Embryonic facial prominence (tissue), 1 donor: ENCODE results near the gene AFAP1.

Experiments
- DNase-seq: peaks from one replicate; pipeline ENCODE4 v3.0.0-alpha.2; 2016; ENCODE audit errors: extremely low spot score

The AFAP1 gene

DNA sequence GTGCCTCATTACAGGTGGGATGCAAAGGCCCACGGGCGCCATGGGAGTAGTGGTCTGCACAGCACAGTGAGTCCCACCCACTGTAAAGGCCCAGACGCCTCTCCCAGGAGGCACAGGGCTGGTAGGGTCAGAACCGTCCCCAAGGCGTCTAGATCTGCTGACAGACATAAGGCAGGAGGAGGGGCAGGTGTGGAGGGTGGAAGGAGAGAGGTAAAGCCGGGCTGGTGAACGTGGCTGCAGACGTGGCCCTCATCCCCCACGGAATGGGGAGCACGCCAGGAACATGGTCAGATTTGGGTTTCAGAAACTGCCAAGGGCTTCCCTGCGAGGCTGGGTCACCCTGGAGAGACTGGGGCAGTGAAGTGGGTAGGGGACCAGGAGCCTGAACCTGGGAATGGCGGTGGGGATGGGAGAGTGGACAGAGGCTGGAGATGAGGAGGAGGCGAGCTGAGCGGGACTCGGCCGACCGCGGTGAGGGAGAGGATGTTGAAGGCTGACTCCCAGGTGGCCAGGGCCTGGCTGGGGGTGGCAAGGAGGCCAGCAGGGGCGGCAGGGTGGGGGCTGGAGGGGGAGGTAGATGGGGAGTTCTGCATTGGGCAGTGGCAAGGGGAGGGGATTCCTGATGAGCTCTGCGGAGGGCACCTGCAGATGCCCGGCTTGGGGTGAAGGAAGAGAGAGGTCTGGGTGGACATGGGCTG lies 184.9 kb downstream of the AFAP1 start:
- no peak for DNase-seq

DNA sequence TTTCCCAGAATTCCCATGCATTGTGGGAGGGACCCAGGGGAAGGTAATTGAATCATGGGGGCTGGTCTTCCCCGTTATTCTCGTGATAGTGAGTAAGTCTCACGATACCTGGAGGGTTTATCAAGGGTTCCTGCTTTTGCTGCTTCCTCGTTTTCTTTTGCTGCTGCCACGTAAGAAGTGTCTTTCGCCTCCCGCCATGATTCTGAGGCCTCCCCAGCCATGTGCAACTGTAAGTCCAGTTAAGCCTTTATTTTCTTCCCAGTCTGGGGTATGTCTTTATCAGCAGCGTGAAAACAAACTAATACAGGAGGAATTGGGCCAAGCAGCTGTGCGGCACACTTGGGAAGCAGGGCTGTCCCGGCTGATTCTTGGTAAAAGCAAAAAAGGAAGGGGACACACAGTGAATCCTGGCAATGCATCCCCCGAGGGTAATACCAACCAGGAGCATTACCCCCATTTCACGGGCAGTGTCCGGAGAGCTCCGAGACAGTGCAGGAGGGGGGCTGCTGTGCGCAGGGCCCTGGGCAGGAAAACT lies 185.7 kb downstream of the AFAP1 start:
- DNase-seq: no peak

DNA sequence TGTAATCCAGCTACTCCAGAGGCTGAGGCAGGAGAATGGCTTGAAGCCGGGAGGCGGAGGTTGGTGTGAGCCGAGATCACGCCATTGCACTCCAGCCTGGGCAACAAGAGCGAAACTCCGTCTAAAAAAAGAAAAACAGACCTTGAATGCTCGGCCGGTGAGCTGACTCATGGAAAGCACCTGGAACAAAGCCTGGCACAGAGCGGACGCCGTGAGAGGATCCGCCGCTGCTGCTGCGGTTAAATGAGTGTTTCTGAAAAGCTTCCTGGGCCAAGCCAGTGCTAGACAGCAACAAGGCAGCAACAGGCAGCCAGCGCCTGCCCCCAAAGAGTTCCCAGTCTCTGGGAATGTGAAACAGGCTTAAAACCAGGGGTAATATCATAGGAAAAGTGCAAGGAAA lies 186.4 kb downstream of the AFAP1 start:
- DNase-seq: no peak

DNA sequence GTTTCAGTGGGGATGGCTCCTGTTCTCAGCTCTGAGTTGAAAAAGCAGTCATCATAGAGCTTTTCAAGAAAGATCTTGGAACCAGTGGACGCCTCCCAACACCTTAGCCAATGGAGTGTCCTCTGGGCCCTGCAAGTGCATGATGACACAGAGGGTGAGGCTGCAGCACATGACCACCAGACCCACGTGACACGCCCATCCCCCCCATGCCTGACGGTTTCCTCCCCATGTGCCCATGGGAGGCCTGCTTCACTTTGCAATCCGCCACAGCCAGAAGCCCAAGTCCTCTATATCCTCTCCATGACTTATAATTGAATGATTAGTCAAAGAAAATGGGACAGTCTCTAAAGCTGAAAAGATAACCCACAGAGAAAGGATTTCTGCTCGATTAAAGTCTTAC lies 187.0 kb downstream of the AFAP1 start:
- DNase-seq: no peak

DNA sequence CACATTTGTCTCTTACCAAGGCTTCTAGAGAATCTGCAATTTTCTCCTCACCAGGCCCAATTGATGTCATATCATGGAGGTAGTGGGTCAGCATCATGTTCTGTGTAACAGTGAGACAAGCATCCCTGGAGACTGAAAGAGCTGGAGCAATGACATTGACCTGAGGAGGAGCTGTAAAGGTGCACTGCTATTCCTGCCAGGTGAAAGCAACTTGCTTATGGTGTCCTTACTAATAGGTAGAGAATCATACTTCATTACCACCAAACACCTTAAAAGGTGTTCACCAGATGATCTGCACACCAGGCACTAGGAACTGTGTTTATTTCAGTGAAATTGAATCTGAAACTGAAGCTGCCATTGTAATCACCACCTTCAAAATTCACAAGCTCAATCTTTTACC lies 188.7 kb downstream of the AFAP1 start:
- DNase-seq: no peak

DNA sequence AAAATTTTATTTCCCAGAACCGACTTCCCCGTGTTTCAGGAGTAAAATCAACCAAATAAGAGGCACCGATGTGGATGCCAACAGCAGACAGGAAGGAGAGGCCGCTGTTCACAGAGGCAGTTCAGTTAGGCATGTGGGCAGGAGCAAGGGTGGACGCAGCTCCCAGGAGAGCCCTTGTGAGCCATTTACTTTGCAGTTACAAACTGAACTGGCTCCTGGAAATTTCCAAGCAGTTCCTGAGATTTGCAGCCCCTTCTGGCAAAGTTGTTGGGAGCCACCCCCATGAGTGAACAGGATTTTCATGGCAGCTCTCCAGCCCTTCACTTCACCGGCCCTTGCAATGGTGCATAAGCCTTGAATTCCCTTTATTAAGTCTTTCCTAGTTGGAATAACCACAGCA lies 189.1 kb downstream of the AFAP1 start:
- DNase-seq: no peak

DNA sequence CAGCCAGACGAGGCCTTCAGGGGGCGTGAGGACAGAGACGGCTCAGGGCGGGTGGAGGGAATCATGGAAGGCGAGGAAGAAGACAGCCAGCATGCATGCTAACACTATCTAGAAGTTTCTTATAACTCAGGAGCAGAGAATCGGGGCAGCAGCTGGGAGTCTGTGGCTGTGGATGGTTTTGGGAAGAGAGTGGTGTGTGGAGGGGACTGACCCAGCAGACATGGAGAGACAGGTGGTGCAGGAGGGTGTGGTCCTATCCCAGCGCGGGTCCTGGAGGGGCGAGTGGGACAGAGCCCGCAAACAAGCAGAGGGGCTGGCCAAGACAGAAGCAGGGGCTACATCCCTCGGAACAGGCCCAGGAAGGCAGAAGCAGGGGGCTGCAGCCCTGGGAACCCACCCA lies 192.1 kb downstream of the AFAP1 start:
- no peak for DNase-seq

DNA sequence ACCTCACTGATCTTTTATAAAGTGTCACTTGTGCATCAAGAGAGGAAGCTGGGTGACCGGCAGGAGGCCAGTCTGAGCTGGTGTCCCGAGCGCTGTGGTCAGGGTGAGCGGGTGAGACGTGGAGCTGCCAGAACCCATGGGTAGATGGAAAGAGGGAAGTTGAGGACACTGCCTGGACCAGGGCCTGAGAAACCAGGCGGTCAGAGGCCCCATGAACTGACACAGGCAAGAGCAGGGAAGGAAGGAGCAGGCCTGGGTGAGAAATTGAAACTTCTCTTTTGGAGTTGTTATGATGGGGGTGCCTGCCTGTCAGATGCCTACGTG lies 192.6 kb downstream of the AFAP1 start:
- no peak for DNase-seq

DNA sequence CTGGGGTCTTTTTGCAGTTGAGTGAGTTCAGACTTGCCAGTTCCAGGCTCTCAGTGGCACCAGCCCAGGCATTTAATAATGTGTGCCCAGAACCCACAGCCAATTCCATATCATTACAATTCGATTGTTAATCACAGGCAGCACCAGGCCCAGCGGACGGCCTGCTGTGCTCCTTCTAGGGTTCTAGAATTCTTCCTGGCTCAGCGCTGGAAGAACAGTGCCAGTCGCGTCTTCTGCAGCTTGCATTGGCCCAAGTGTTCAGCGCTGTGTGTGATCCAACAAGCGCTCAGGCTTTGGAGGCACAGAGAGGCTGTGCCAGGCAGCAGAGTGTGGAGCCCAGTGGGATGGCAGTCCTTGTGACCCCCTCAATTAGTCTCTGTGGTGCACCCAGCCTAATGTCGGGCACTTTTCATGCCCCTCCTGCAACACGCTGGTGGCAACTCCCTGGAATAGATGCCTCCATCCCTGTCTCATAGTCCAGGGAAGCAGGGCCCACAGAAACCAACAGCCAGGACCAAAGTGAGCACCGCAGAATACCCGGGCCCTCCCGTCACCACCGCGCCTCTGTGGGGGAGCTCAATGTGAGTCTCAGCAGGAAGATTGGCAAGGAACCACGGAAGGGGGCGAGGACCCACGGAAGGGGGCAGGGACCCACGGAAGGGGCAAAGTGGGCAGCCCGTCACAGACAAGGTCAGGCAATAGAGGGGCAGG lies 193.2 kb downstream of the AFAP1 start:
- DNase-seq: no peak

DNA sequence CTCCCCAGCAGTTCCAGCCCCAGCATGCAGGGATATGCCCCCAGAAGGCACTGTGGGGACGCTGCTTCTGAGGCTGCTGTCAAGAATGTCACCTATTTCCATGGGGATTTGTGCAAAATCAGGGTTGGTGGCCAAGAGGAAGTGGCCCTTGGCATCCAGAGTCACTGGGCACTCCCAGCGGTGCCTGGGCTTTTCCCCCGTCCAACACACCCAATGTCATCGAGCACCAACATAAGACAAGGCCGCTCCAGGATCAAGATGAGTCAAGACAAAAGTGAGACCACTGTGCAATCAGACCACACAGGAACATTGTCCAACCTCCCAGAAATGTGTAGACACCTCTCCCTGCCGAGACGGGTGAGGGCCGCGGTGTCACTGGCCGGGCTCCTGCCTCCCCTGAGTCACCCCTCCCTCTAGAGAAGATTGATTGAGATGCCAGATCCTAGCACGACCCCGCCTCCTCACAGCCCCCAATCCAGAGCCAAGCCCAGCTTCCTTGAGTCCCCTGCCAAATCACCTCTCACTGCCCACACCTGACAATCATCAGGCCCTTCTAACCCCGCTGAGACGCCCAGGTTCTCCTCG lies 194.3 kb downstream of the AFAP1 start:
- DNase-seq: no peak

DNA sequence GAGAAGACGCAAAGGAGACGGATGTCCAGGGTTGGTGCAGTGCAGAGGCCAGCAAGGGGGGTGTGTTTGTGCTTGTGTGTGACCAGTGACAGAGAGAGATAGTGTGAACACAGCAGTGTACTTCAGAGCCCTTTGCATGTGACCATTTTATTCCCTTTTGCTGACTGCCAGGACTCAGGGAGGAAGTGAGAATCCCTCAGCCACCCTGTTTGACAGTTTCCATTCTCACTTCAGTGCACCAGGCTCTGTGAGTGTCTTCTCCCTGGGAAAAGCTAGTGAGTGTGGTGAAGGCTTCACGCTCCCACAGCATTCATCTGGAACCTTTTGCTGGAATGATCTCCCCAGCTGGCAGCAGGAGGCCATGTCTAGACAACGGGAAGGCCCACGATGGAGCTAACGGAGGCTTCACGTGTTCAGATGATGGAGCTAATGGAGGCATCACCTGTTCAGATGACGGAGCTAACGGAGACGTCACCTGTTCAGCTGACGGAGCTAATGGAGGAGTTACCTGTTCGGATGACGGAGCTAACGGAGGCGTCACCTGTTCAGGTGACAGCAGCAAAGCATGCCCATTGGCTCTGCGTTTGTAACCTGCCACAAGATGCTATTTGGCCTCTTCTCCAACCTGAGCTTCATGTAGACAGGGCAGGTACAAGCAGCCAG lies 195.4 kb downstream of the AFAP1 start:
- DNase-seq: no peak

DNA sequence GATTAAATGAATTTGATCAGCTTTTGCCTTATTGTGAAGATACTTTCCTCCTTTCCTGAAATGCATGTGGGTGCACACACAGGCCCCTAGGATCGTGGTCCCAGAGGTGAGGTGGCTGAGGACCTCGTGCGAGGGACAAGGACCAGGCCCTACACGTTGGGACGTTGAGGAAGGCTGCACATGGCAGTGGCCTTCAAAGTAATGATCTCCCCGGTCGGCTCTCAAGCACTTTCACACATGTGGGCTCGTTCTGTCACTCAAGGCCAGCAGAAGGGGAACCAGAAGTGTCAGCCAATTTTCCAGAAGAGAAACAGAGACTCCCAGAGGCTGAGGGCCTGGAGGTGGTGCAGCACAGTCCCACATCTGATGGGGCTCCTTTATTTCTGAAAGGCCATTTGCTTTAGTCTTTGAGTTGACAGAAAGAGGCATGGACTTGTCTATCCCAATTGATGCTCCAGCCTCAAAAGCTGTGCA lies 196.8 kb downstream of the AFAP1 start:
- DNase-seq: no peak

DNA sequence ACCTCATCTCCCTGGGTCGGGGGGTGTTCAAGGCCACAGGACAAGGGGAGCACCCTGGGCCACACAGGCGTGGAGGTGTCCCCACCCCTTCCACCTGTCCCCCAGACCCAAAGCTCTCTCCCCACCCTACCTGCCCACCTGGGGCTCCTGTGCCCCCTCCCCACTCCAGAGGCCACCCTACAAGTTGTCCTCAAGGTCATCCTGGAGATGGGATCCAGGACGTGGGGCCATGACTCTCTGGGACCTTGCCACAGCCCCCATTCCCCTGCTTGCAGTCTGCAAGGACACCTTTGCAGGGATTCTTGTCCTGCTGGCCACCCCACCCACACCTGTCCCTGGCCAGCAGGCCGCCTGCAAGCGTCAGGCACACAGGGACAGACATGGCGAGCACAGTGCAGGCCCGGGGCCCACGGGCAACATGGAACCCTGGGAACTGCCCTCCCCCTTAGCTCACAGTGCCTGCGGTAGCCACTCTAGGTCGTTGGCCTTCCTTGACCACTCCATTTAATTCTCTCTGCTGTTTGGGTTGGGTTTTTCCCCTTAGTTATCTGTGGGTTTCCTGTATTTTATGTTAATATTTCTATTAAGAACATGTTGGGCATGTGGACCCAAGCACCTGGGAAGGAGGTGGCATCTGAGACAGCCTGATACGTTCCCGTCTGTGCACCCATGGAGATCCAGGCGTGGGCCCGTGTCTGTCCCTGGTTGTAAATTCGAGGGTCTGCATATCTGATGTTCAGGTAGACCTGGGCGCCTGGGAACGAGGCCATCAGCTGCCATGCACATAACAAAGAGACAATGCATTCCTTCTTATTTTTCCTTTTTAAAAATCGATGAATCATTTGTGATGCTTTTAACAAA lies 197.5 kb downstream of the AFAP1 start:
- no peak for DNase-seq

DNA sequence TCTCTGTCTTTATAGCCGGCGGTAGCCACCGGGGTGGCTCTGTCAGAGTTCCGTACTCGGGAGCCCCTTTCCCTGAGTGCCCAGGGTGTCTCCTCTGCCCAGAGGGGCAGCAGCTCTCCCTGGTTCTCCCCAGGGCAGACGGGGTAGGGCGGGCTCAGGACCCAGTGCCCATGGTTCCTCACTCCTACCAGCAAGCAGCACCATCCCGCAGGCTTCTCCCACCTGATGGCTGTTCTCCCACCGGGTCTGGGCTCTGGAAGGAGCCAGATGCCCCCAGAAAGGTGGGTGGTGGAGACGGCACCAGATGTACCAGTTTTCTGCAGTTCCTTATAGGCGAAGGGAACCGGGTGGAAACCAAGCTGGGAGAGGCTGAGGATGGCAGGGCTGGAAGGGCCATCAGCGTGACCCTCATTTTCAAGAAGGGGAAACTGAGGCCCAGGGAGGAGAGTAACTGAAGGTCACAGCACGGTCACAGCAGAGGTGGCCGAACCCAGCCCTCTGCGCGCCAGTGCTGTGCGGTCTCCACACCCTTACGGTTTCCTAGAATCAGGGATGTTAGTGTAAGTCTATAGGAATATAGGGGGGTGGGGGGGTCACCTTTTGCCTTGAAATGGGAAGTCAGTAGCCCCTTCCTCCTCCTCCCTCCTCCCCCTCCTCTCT lies 198.7 kb downstream of the AFAP1 start:
- DNase-seq: no peak

DNA sequence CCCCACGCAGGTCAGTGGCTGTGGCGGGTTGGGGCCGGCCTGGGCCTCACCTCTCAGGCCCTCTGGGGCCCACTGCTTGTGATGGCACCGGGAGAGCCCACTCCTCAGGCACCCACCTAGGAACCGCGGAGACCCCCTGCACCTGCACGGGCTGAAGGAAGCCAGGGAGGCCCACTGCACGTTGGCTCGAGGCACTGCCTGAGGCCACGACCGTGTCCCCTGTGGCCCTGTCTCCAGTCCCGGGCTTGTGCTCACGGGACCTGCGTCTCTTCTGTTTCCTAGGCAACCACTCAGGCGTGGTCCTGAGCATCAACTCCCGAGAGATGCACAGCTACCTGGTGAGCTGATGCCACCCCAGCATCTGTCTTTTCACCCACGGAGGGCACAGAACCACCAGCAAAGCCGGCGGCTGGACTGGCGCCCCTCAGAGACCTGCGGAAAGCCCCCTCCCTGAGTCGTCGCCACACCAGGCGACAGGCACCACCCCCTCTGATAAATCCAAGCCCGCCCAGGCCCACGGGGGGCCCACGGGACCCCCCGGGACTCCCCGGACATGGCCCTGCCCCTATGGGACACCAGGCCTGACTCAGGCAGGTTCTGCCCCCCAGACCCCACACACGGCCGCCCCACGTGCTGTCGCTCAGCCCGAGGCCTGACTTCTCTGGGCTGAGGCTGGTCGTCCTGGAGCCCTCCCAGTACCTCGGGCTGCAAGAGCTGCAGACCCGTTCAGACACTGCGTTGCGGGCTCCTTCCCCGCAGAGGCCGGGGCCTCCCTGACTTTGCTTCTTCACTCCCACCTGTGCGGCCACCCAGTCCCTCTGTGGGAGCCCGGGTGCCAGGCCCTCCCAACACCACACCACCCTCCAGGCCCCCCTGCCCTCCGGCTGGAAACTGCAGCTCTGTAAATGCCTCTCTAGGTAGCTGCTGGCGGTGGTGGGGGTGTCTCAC lies 199.5 kb downstream of the AFAP1 start:
- no peak for DNase-seq

DNA sequence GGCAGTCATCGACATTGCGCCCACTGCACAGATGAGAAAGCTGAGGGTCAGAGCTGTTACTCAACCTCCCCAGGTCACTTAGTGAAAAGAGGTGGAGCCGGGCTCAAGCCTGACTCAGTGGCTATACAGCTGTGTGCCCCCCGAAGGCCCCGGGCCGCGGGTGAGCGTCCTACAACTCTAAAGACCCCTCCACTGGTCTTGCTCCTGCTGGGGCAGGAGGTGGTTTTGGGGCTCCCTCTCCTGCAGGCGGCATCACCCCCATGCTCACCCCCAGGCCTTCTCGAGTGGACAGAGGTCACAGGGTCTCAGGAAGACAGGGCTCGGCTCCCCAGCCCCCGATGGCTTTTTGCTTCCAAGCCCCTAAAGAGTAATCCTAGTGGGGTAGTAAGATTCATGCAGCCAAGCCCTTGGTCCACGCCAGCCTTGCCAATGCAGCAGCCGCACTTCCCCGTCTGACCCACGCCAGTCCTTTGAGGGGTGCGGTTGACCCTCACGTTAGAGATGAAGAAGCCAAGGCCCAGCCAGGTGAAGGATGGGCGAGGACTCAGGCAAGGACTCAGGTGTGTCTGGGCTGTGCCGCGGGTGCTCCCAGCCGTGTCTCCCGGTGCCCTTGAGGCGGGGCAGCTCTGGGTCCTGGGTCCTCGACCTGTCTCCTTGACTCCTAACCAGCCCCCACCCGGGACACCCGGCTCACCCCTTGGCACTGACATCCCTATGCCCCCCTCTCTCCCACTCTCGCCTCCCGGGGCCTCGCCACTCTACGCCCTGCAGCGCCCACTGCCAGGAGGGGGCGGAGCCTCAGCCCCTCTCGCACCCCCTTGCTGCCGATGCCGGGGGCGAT lies 200.4 kb downstream of the AFAP1 start:
- DNase-seq: no peak

DNA sequence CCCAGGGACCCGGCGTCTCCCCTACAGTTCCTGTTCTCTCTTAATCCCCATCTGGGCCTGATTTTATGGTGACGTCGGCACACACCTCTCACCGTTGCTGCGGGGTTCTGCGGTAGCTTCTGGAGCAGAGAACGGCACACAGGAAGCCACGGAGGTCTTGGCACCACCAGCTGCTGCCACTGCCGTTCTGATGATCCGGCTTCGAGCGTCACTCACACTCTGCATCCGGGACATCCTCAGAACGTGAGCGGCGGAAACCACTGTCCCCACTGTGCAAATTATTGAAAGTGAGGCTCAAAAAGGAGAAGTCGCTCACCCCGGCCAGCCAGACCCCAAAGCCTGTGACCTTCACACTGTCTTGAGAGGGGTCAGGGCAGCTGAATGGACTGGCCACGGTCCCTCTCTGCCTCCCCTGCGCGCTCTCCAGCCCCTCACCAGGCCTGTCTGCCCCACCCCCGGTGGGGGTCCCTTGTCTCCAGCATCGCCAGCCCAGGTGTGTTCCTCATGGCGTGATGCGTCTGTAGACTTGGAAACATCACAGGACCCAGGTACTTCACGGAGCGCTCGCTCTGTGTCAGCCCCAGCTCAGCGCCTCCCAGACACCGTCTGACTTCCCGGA lies 201.1 kb downstream of the AFAP1 start:
- DNase-seq: no peak

DNA sequence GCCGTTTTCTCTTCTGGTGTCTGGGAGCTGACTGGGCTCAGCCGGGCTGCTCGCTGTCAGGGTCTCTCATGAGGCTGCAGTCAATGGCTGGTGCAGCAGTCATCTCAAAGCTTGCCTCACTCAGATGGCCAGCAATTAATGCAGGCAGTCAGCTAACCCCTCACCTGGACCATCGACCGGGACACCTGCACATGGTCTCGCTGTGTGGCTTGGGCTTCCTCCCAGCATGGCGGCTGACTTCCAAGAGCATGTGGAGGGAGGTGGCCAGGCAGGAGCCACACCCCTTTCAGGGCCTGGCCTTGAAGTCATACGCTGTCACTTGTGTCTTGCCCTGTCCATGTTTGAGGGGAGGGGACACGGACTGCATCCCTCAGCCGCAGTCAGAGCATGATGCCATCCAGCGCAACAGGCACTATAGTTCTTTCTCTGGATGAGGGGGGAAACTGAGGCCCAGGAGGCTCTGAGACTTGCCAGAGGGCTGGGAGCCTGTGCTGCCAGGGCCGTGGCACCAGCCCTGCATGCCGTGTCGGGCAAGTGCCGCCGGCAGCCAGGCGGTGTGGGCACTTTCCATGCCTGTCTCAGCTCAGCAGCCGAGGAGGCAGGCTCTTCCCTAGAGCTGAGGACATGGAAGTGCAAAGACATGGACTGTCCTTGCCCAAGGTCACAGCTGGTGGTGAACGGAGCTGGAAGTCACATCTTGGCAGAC lies 201.8 kb downstream of the AFAP1 start:
- no peak for DNase-seq
